NCI-H69 (cell line): ENCODE data around the gene AKR1C3.
"Not testable (repeated sequence)": the region's sequence is repeated elsewhere in the genome, so short reads cannot be mapped to it uniquely, and the experiment has no call there.

Experiments used
- DNase-seq: peaks from one replicate; lab custom pipeline; 2025; lab: John Stamatoyannopoulos, UW

The AKR1C3 gene

GRCh38 chr10:5137699-5138098 lies 43.5 kb downstream of the AKR1C3 start:
- not testable (repeated sequence) for DNase-seq

GRCh38 chr10:5142199-5142598 lies 48.0 kb downstream of the AKR1C3 start:
- no peak for DNase-seq

- DNase-seq = no peak
Measured at GRCh38 chr10:5143137-5143536, 48.9 kb downstream of the AKR1C3 start.

- no peak for DNase-seq
Measured at GRCh38 chr10:5146920-5147254, 52.7 kb downstream of the AKR1C3 start.

GRCh38 chr10:5147255-5147980 lies 53.2 kb downstream of the AKR1C3 start:
- DNase-seq = no peak

GRCh38 chr10:5147981-5148677 lies 53.9 kb downstream of the AKR1C3 start:
- DNase-seq = no peak

- DNase-seq = no peak
Measured at GRCh38 chr10:5148678-5149032, 54.4 kb downstream of the AKR1C3 start.

GRCh38 chr10:5151076-5151475 lies 56.9 kb downstream of the AKR1C3 start:
- no peak for DNase-seq

- no peak for DNase-seq
Measured at GRCh38 chr10:5155951-5156350, 61.7 kb downstream of the AKR1C3 start.
